ENCODE measurements around the gene RRM1.

Gene RRM1

GRCh38 chr11:4184163-4184916 is 89.7 kb downstream of the RRM1 start:
- in situ Hi-C loops (cut with MboI; ENCODE audit: low sequenced_read_pairs, unreplicated experiment), result loop anchor here (10.0 kb wide), 1 partner anchor 360 kb away; the partner anchor contains the start of gene OR52M1
- no peak for TF ChIP-seq CTCF (IDR thresholded peaks at IDR 0.05; ENCODE audit: borderline replicate concordance, control extremely low read depth, extremely low read depth, insufficient read depth, missing control alignments)
- no peak for DNase-seq (ENCODE audit: low spot score)

- in situ Hi-C loops (cut with MboI; ENCODE audit: low sequenced_read_pairs, unreplicated experiment), result loop anchor here (10.0 kb wide), 1 partner anchor 359 kb away; the partner anchor contains the start of gene OR52M1
- TF ChIP-seq CTCF (IDR thresholded peaks at IDR 0.05; ENCODE audit: borderline replicate concordance, control extremely low read depth, extremely low read depth, insufficient read depth, missing control alignments), result no peak
- DNase-seq (ENCODE audit: low spot score), result no peak
Observed at GRCh38 chr11:4185561-4185960, 91.0 kb downstream of the RRM1 start.

DNA sequence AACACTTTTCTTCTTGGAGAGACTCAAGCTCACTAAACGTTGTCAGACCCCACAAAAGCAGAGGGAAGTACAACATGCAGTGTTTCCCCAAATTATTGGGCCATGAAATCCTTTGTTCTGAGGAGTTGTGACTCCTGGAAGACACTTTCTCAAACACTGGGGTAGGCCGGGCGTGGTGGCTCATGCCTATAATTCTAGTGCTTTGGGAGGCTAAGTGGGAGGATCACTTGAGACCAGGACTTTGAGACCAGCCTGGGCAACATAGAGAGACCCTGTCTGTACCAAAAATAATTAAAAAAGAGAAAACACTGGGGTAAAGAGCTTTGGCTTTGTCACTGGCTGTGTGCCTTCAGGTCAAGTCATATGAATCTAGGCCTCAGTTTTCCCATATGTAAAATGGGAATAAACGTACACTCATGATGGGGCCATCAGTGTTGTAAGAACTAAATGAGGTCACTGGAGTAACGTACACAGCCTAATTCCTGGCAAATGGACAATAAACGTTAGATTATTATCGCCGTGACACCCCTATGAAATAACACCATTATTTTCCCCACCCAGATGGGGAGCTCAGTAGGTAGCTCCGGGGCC is 92.0 kb downstream of the RRM1 start:
- TF ChIP-seq CTCF (IDR thresholded peaks at IDR 0.05; ENCODE audit: borderline replicate concordance, control extremely low read depth, extremely low read depth, insufficient read depth, missing control alignments), result no peak
- in situ Hi-C loops (cut with MboI; ENCODE audit: low sequenced_read_pairs, unreplicated experiment), result loop anchor here (10.0 kb wide), 1 partner anchor 358 kb away; the partner anchor contains the start of gene OR52M1
- DNase-seq (ENCODE audit: low spot score), result no peak

DNA sequence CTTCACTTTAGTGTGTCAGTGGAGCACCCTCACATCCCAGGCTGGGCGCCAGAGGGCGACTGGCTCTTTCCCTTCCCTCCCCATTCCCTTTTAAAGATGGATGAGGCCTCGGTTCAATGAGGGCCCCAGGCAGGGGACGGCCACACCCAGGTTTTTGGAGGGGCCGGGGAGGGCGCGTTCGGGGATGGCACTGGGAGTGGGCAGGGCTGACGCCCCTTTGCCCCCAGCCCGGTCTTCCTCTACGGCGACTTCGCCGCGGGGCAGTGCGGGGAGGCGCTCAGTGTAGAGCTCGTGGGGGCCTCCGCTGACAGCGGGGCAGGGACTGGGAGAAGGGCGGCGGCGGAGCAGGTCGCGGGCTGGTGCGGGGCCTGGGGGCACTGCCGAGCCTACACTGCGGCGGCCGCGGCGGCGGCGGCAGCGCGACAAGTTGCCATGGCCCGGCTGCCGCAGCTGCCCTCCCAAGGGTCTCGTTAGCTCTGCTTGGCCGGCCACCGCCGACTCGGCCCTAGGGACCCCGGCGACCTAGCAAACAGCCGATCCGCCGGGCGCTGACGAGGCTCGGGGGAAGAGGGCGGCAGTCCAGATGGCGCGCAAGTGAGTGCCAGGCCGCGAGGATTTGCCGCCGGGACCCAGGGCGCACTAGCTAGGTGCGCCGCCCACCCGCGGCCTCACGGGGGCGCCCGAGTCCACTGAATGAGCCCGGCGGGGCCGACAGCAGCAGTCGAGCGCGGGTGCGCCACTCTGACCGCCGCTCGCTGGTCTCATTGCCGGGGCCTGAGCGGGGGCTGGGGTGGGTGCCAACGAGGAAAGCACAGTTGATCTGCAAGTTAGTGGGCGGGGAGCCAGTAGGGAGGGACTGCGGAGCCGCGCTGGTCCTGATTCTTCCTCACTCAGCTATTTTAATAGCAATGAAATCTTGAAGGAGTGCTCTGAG is 92.7 kb downstream of the RRM1 start:
- DNase-seq (ENCODE audit: low spot score), result peak; percentile 92
- TF ChIP-seq CTCF (IDR thresholded peaks at IDR 0.05; ENCODE audit: borderline replicate concordance, control extremely low read depth, extremely low read depth, insufficient read depth, missing control alignments), result peak; percentile 99
- in situ Hi-C loops (cut with MboI; ENCODE audit: low sequenced_read_pairs, unreplicated experiment), result loop anchor here (10.0 kb wide), 1 partner anchor 357 kb away; the partner anchor contains the start of gene OR52M1

Measured in GM13976 (cell line).